GM18519 (cell line): Measurements from ENCODE around the gene HBS1L.

Source experiments
- ATAC-seq: cut with Tn5 transposase; IDR thresholded peaks from one replicate; pipeline ENCODE4 v1.9.1; 2021; ENCODE audit warnings: mild to moderate bottlenecking, moderate library complexity; ENCODE audit not compliant: unreplicated experiment, low FRiP score

The HBS1L gene

GRCh38 chr6:135004399-135004798 is 50.2 kb downstream of the HBS1L start:
- no peak for ATAC-seq

GRCh38 chr6:135002974-135003703 is 51.5 kb downstream of the HBS1L start:
- peak; percentile 92 for ATAC-seq

- ATAC-seq, result no peak
Observed at GRCh38 chr6:135002229-135002844, 52.3 kb downstream of the HBS1L start.

GRCh38 chr6:134999107-134999506 is 55.5 kb downstream of the HBS1L start:
- no peak for ATAC-seq

- ATAC-seq, result no peak
Observed at GRCh38 chr6:134997133-134997995, 57.3 kb downstream of the HBS1L start.

GRCh38 chr6:134995536-134995935 is 59.1 kb downstream of the HBS1L start:
- no peak for ATAC-seq

GRCh38 chr6:134994431-134994830 is 60.2 kb downstream of the HBS1L start:
- no peak for ATAC-seq

GRCh38 chr6:134992155-134992554 is 62.5 kb downstream of the HBS1L start:
- ATAC-seq, result no peak

GRCh38 chr6:134990262-134990661 is 64.4 kb downstream of the HBS1L start:
- no peak for ATAC-seq

GRCh38 chr6:134984821-134985220 is 69.8 kb downstream of the HBS1L start:
- no peak for ATAC-seq

- ATAC-seq, result no peak
Observed at GRCh38 chr6:134983823-134984222, 70.8 kb downstream of the HBS1L start.

- no peak for ATAC-seq
Observed at GRCh38 chr6:134982161-134982560, 72.5 kb downstream of the HBS1L start.

GRCh38 chr6:134980846-134981245 is 73.8 kb downstream of the HBS1L start:
- no peak for ATAC-seq

- ATAC-seq, result peak; percentile 86
Observed at GRCh38 chr6:134979142-134979541, 75.5 kb downstream of the HBS1L start.

GRCh38 chr6:134974370-134974769 is 80.3 kb downstream of the HBS1L start:
- no peak for ATAC-seq

- ATAC-seq, result no peak
Observed at GRCh38 chr6:134967711-134968110, 86.9 kb downstream of the HBS1L start.

- no peak for ATAC-seq
Observed at GRCh38 chr6:134964451-134965203, 90.0 kb downstream of the HBS1L start.

GRCh38 chr6:134962421-134962820 is 92.2 kb downstream of the HBS1L start:
- ATAC-seq, result no peak

GRCh38 chr6:134961366-134961765 is 93.3 kb downstream of the HBS1L start:
- ATAC-seq, result no peak

GRCh38 chr6:134959603-134960002 is 95.0 kb downstream of the HBS1L start:
- ATAC-seq, result no peak

GRCh38 chr6:134956676-134957075 is 97.9 kb downstream of the HBS1L start:
- no peak for ATAC-seq
